GM12891 (cell line): ENCODE results near the gene AUP1.

Source experiments
- POLR2A ChIP-seq: IDR thresholded peaks from 2 replicates; pipeline ENCODE4 v1.6.1; 2011; ENCODE audit warnings: low read depth, low read length, control low read depth
- SPI1 ChIP-seq: IDR thresholded peaks from 2 replicates; pipeline ENCODE4 v1.6.1; 2011; ENCODE audit warnings: low read depth, low read length, control low read depth

- TF ChIP-seq SPI1 (no peak), POLR2A (no peak)
These were observed 40.2 kb upstream of the AUP1 start for GRCh38 chr2:74569686-74570085.
